ENCODE data around the gene CYBB.

The CYBB gene

DNA sequence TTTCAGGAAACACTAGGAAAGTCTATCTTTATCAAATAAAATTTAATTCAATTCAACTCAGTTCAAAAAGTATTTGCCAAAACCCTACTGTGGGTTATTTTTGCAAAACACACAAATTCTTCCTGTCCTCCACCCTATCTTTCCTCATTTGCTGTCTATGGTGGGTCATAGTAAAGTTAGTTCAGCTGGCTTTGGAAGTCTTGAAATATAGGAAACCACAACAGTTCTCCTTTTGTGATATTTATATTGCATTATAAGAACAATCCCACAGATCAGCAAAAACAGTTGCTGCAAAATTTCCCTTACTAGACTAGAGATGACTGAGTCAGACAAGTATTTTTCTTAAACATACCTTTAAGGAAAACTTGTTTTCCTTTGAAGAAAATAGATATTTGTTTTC is 22.2 kb downstream of the CYBB start:
- no peak for DNase-seq (ENCODE audit: low read depth, low spot score)
- H3K9ac ChIP-seq (ENCODE audit: insufficient read length, low read depth), result no peak overlapping the region
- no peaks in the 10 kb centered on the region for H3K27me3 ChIP-seq (ENCODE audit: insufficient read depth, insufficient read length)
- no peaks in the 10 kb centered on the region for H3K4me1 ChIP-seq (ENCODE audit: insufficient read depth, insufficient read length)
- TF ChIP-seq YY1 (IDR thresholded peaks at IDR 0.05; ENCODE audit: insufficient read depth, insufficient read length) (no peak), SUZ12 (IDR thresholded peaks at IDR 0.05; ENCODE audit: extremely low read depth, insufficient read depth, insufficient read length) (no peak), ZNF274 (IDR thresholded peaks at IDR 0.05; ENCODE audit: low read depth, low read length) (no peak)
- no peaks in the 10 kb centered on the region for H3K36me3 ChIP-seq (ENCODE audit: insufficient read depth, insufficient read length, low read length)
- no peaks in the 10 kb centered on the region for H3K9me3 ChIP-seq (ENCODE audit: insufficient read depth, low read length)
- no peak overlapping the region for H3K4me3 ChIP-seq (ENCODE audit: insufficient read length, low read depth)

DNA sequence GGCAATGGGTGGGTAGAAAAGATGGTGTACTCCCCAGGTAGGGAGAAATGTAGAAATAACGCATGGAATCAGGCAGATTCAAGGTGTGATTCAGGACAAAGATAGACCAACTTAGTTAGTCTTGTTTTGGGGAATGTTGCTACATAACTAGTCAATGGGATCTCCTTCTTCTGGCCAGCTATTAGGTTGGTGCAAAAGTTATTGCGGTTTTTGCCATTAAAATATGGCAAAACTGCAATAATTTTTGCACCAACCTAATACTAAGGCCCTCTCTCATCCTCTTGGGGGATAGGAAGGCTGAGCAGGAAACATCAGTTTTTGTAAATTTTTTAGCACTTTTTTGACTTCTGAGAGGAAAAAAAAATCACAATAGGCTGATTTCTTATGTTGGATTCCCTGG is 23.2 kb downstream of the CYBB start:
- no peaks in the 10 kb centered on the region for H3K9me3 ChIP-seq (ENCODE audit: insufficient read depth, low read length)
- no peak for TF ChIP-seq YY1 (IDR thresholded peaks at IDR 0.05; ENCODE audit: insufficient read depth, insufficient read length)
- no peak for TF ChIP-seq SUZ12 (IDR thresholded peaks at IDR 0.05; ENCODE audit: extremely low read depth, insufficient read depth, insufficient read length)
- TF ChIP-seq ZNF274 (IDR thresholded peaks at IDR 0.05; ENCODE audit: low read depth, low read length), result no peak

DNA sequence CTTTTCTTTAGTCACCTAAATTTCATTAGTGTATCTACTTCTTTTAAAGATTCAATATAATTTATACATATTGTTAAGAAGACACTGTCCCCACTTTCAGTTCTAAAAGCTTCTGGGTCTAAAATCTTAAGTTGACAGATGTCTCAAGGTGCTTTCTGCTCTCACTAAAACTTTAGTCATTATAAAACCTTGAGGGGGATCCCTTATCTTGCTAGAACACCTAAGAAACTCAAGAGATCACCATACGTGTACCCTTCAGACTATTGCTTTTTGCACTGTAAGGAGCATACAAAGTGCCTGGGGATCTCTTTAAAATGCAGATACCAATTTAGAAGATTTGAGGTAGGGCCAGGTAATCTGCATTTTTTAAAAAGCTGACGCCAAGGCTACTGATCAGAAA is 30.1 kb downstream of the CYBB start:
- Histone ChIP-seq H3K4me1 (ENCODE audit: insufficient read depth, insufficient read length) (no peaks in the 10 kb centered on the region), H3K4me3 (ENCODE audit: insufficient read length, low read depth) (no peak overlapping the region), H3K9ac (ENCODE audit: insufficient read length, low read depth) (no peak overlapping the region), H3K27me3 (ENCODE audit: insufficient read depth, insufficient read length) (no peaks in the 10 kb centered on the region), H3K9me3 (ENCODE audit: insufficient read depth, low read length) (no peaks in the 10 kb centered on the region), H3K36me3 (ENCODE audit: insufficient read depth, insufficient read length, low read length) (no peaks in the 10 kb centered on the region)
- TF ChIP-seq ZNF274 (IDR thresholded peaks at IDR 0.05; ENCODE audit: low read depth, low read length) (no peak), YY1 (IDR thresholded peaks at IDR 0.05; ENCODE audit: insufficient read depth, insufficient read length) (no peak), SUZ12 (IDR thresholded peaks at IDR 0.05; ENCODE audit: extremely low read depth, insufficient read depth, insufficient read length) (no peak)
- DNase-seq (ENCODE audit: low read depth, low spot score), result no peak

More for the DNA sequence above, 23.2 kb downstream of the CYBB start:
- no peaks in the 10 kb centered on the region for H3K4me1 ChIP-seq (ENCODE audit: insufficient read depth, insufficient read length)
- no peaks in the 10 kb centered on the region for H3K27me3 ChIP-seq (ENCODE audit: insufficient read depth, insufficient read length)
- no peaks in the 10 kb centered on the region for H3K36me3 ChIP-seq (ENCODE audit: insufficient read depth, insufficient read length, low read length)
- no peak overlapping the region for H3K9ac ChIP-seq (ENCODE audit: insufficient read length, low read depth)
- no peak for DNase-seq (ENCODE audit: low read depth, low spot score)
- H3K4me3 ChIP-seq (ENCODE audit: insufficient read length, low read depth), result no peak overlapping the region

DNA sequence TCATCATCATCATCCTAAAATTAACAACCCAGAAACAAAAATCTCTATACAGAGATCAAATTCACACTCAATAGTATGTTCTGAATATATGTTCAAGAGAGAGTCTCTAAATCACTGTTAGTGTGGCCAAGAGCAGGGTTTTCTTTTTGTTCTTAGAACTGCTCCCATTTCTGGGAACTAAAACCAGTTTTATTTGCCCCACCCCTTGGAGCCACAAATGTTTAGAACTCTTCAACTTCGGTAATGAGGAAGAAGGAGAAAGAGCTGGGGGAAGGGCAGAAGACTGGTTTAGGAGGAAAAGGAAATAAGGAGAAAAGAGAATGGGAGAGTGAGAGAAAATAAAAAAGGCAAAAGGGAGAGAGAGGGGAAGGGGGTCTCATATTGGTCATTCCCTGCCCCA is 32.3 kb downstream of the CYBB start:
- H3K9ac ChIP-seq (ENCODE audit: insufficient read length, low read depth), result no peak overlapping the region
- no peaks in the 10 kb centered on the region for H3K36me3 ChIP-seq (ENCODE audit: insufficient read depth, insufficient read length, low read length)
- TF ChIP-seq ZNF274 (IDR thresholded peaks at IDR 0.05; ENCODE audit: low read depth, low read length) (no peak), YY1 (IDR thresholded peaks at IDR 0.05; ENCODE audit: insufficient read depth, insufficient read length) (no peak), SUZ12 (IDR thresholded peaks at IDR 0.05; ENCODE audit: extremely low read depth, insufficient read depth, insufficient read length) (no peak)
- no peak for DNase-seq (ENCODE audit: low read depth, low spot score)
- no peaks in the 10 kb centered on the region for H3K4me1 ChIP-seq (ENCODE audit: insufficient read depth, insufficient read length)
- H3K27me3 ChIP-seq (ENCODE audit: insufficient read depth, insufficient read length), result no peaks in the 10 kb centered on the region
- no peaks in the 10 kb centered on the region for H3K9me3 ChIP-seq (ENCODE audit: insufficient read depth, low read length)
- H3K4me3 ChIP-seq (ENCODE audit: insufficient read length, low read depth), result no peak overlapping the region

DNA sequence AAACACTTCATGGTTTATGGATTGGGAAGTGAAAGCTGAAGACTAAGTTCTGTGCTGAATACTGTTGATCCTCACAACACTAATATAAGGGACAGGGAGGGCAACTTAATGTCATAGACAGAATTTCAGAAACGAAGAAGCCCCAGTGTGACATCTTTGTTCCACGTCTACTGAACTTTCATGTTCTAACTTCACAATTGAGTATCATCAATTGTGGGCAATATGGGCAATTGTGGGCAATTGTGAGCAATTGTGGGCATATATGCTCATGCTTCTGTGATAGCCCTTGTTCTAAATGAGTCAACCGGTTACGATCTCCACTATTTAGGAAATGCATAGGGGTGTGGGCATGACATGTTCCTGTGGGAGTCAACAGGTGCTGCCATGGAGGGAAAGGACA is 33.7 kb downstream of the CYBB start:
- Histone ChIP-seq H3K27me3 (ENCODE audit: insufficient read depth, insufficient read length) (no peaks in the 10 kb centered on the region), H3K36me3 (ENCODE audit: insufficient read depth, insufficient read length, low read length) (no peaks in the 10 kb centered on the region), H3K9me3 (ENCODE audit: insufficient read depth, low read length) (no peaks in the 10 kb centered on the region), H3K4me3 (ENCODE audit: insufficient read length, low read depth) (no peak overlapping the region), H3K9ac (ENCODE audit: insufficient read length, low read depth) (no peak overlapping the region), H3K4me1 (ENCODE audit: insufficient read depth, insufficient read length) (no peaks in the 10 kb centered on the region)
- TF ChIP-seq YY1 (IDR thresholded peaks at IDR 0.05; ENCODE audit: insufficient read depth, insufficient read length) (no peak), ZNF274 (IDR thresholded peaks at IDR 0.05; ENCODE audit: low read depth, low read length) (no peak), SUZ12 (IDR thresholded peaks at IDR 0.05; ENCODE audit: extremely low read depth, insufficient read depth, insufficient read length) (no peak)
- DNase-seq (ENCODE audit: low read depth, low spot score), result no peak

DNA sequence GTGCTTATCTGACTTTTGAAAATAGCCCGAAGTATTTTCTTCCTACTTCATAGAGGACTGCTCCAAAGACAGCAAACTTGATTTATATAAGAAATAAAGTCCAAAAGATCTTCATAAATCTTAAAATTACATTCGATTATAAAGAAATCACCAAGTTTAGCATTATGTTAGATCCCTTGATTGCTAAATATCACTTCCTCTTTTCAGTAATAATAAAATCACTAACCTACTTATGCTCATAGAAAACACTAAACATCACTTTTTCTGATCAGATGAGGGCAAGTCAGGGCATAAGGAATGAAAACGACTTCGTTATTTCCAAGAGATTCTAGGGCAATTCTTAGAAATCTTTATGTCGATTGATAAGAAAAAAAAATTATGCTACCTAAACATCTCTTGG is 35.5 kb downstream of the CYBB start:
- Histone ChIP-seq H3K36me3 (ENCODE audit: insufficient read depth, insufficient read length, low read length) (no peaks in the 10 kb centered on the region), H3K9me3 (ENCODE audit: insufficient read depth, low read length) (no peaks in the 10 kb centered on the region), H3K27me3 (ENCODE audit: insufficient read depth, insufficient read length) (no peaks in the 10 kb centered on the region), H3K4me1 (ENCODE audit: insufficient read depth, insufficient read length) (no peaks in the 10 kb centered on the region), H3K9ac (ENCODE audit: insufficient read length, low read depth) (no peak overlapping the region), H3K4me3 (ENCODE audit: insufficient read length, low read depth) (no peak overlapping the region)
- no peak for TF ChIP-seq ZNF274 (IDR thresholded peaks at IDR 0.05; ENCODE audit: low read depth, low read length)
- no peak for DNase-seq (ENCODE audit: low read depth, low spot score)

DNA sequence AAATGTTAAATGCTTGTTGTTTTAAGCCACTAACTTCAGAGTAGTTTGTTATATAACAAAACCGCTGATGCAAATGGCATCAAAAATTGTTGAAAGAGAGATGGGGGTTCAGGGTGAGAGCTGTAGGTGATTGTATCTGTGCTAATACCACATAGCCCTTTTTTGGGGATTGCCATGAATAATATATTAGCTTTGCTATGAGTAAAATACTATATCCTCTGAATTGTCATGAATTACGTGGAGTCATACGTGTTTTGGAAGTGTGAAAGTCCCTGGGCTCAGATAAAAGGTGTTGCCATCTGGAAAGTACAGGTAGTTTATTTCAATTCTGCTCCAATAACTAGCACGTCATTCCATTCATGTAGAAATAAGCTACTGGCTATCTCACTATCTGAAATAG is 36.9 kb downstream of the CYBB start:
- Histone ChIP-seq H3K9me3 (ENCODE audit: insufficient read depth, low read length) (no peaks in the 10 kb centered on the region), H3K27me3 (ENCODE audit: insufficient read depth, insufficient read length) (no peaks in the 10 kb centered on the region), H3K4me3 (ENCODE audit: insufficient read length, low read depth) (no peak overlapping the region), H3K4me1 (ENCODE audit: insufficient read depth, insufficient read length) (no peaks in the 10 kb centered on the region), H3K36me3 (ENCODE audit: insufficient read depth, insufficient read length, low read length) (no peaks in the 10 kb centered on the region), H3K9ac (ENCODE audit: insufficient read length, low read depth) (no peak overlapping the region)
- DNase-seq (ENCODE audit: low read depth, low spot score), result no peak
- no peak for TF ChIP-seq SUZ12 (IDR thresholded peaks at IDR 0.05; ENCODE audit: extremely low read depth, insufficient read depth, insufficient read length)
- TF ChIP-seq ZNF274 (IDR thresholded peaks at IDR 0.05; ENCODE audit: low read depth, low read length), result no peak
- TF ChIP-seq YY1 (IDR thresholded peaks at IDR 0.05; ENCODE audit: insufficient read depth, insufficient read length), result no peak

DNA sequence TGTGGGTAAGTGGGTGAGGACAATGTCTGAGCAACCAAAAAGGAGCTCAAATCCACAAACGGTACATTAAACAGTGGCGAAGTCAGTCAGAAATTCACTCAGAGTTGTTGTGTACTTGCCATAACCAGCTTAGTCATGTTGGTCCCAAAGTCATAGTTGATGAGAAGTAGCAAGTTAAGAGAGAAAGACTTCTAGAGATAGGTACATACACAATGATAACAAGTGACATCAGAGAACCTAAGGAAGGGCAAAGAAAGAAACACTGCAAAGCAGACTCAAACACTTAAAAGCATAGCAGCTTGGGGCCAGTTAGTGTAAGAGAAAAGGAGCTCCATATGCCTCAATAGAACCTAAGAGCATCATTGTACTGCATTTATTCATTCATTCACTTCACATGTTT is 37.3 kb downstream of the CYBB start:
- Histone ChIP-seq H3K36me3 (ENCODE audit: insufficient read depth, insufficient read length, low read length) (no peaks in the 10 kb centered on the region), H3K4me1 (ENCODE audit: insufficient read depth, insufficient read length) (no peaks in the 10 kb centered on the region), H3K9me3 (ENCODE audit: insufficient read depth, low read length) (no peaks in the 10 kb centered on the region), H3K27me3 (ENCODE audit: insufficient read depth, insufficient read length) (no peaks in the 10 kb centered on the region), H3K4me3 (ENCODE audit: insufficient read length, low read depth) (no peak overlapping the region), H3K9ac (ENCODE audit: insufficient read length, low read depth) (no peak overlapping the region)
- no peak for TF ChIP-seq SUZ12 (IDR thresholded peaks at IDR 0.05; ENCODE audit: extremely low read depth, insufficient read depth, insufficient read length)
- TF ChIP-seq ZNF274 (IDR thresholded peaks at IDR 0.05; ENCODE audit: low read depth, low read length), result no peak
- no peak for TF ChIP-seq YY1 (IDR thresholded peaks at IDR 0.05; ENCODE audit: insufficient read depth, insufficient read length)
- DNase-seq (ENCODE audit: low read depth, low spot score), result no peak
